Measurements from ENCODE around the gene IFT81. TPM values are rescaled to one million over a fixed set of nuclear protein-coding genes. Genes with fewer than 3 reads are reported as not detected.

Gene IFT81
- total and polyA plus RNA-seq, 2 of the 13 experiments (the other 11 are each of a cell fraction or from before 2014, with no cell fraction given): 4.2 to 13.0 TPM

- TF ChIP-seq PPARG (CRISPR knock-in tag; conservative IDR thresholded peaks at IDR 0.05) (peak; percentile 46; the same call in 1 of the 2 replicates), ARID3A (IDR thresholded peaks at IDR 0.05; ENCODE audit: low read depth, low read length) (peak; percentile 89), WIZ (CRISPR knock-in tag; IDR thresholded peaks at IDR 0.05) (peak; percentile 55; the same call in 1 of the 2 replicates), HDAC2 (CRISPR knock-in tag; IDR thresholded peaks at IDR 0.05) (peak; percentile 78; the same call in 1 of the 2 replicates), MYC (CRISPR knock-in tag; IDR thresholded peaks at IDR 0.05; ENCODE audit: borderline replicate concordance) (peak; percentile 58), ZNF451 (CRISPR knock-in tag; IDR thresholded peaks at IDR 0.05) (no peak), ZNF343 (CRISPR knock-in tag; IDR thresholded peaks at IDR 0.05) (no peak), ZNF503 (CRISPR knock-in tag; IDR thresholded peaks at IDR 0.05) (peak; percentile 86), ATF3 (CRISPR knock-in tag; IDR thresholded peaks at IDR 0.05) (peak; percentile 23; the same call in 1 of the 2 replicates), E2F1 (CRISPR knock-in tag; IDR thresholded peaks at IDR 0.05) (no peak), SNAI1 (CRISPR knock-in tag; IDR thresholded peaks at IDR 0.05; ENCODE audit: borderline replicate concordance) (0 out of 2 replicates have a peak, but pooled peaks have one; percentile 37), JUND (CRISPR knock-in tag; IDR thresholded peaks at IDR 0.05) (0 out of 2 replicates have a peak, but pooled peaks have one; percentile 47), POLR2A (IDR thresholded peaks at IDR 0.05; ENCODE audit: insufficient read depth in 1 of 2, low read depth in 2 of 2, low read length in 2 of 2) (peak; percentile 18 to 28; a peak in 1 of 4 replicates), ZNF331 (CRISPR knock-in tag; IDR thresholded peaks at IDR 0.05) (peak; percentile 67; the same call in 1 of the 2 replicates), ZEB1 (IDR thresholded peaks at IDR 0.05; ENCODE audit: insufficient replicate concordance, low read depth) (peak; percentile 99), ZMYM3 (CRISPR knock-in tag; IDR thresholded peaks at IDR 0.05) (no peak), ZNF605 (CRISPR knock-in tag; IDR thresholded peaks at IDR 0.05) (peak; percentile 19; the same call in 1 of the 2 replicates), NFIC (IDR thresholded peaks at IDR 0.05; ENCODE audit: low read length) (peak; percentile 76), CHD2 (IDR thresholded peaks at IDR 0.05; ENCODE audit: low read depth, low read length) (no peak)
Measured at GRCh38 chr12:110091136-110091711, 32.9 kb upstream of the IFT81 start (continued).

Measured in HepG2 (cell line).